Chondrocyte (in vitro differentiated cells): Measurements from ENCODE around the gene C12orf50. TPM values are rescaled to one million over a fixed set of nuclear protein-coding genes. Genes with fewer than 3 reads are reported as not detected.
"Not testable (repeated sequence)": the region's sequence is repeated elsewhere in the genome, so short reads cannot be mapped to it uniquely, and the experiment has no call there.

ENCODE experiments used
- DNase-seq: peaks from one replicate; pipeline ENCODE4 v3.0.0; 2021; ENCODE audit warnings: mixed read lengths, low spot score
- H3K27ac Mint-ChIP-seq: one replicate; pipeline ENCODE4 v1.8.0; 2021; ENCODE audit warnings: mild to moderate bottlenecking, moderate library complexity, mixed read lengths; ENCODE audit not compliant: unreplicated experiment
- H3K27me3 Mint-ChIP-seq: 2 replicates; pipeline ENCODE4 v1.8.0; 2021; ENCODE audit warnings: low read depth, mixed read lengths
- H3K36me3 Mint-ChIP-seq: 2 replicates; pipeline ENCODE4 v1.8.0; 2021; ENCODE audit warnings: low read depth, mixed read lengths
- H3K4me1 Mint-ChIP-seq: 2 replicates; pipeline ENCODE4 v1.8.0; 2021; ENCODE audit warnings: low read depth, mild to moderate bottlenecking, mixed read lengths
- H3K4me3 Mint-ChIP-seq: one replicate; pipeline ENCODE4 v1.8.0; 2021; ENCODE audit warnings: mild to moderate bottlenecking, moderate library complexity, mixed read lengths; ENCODE audit not compliant: unreplicated experiment
- H3K9me3 Mint-ChIP-seq: 2 replicates; pipeline ENCODE4 v1.8.0; 2021; ENCODE audit warnings: low read depth, mixed read lengths
- total RNA-seq: library from RNA; stranded (reverse); gene quantifications from 3 replicates; pipeline ENCODE4 v1.2.1, GENCODE V29; 2021
- TF ChIP-seq, protein P1 (sequence below): fragments of 200-600 bp; sonication (generic); IDR thresholded peaks from 2 replicates; pipeline ENCODE4 v1.5.0; 2021; ENCODE audit warnings: antibody characterized with exemption, mild to moderate bottlenecking, moderate library complexity

Gene C12orf50
- total RNA-seq, 1 donor from 2014 or later = not detected

DNA sequence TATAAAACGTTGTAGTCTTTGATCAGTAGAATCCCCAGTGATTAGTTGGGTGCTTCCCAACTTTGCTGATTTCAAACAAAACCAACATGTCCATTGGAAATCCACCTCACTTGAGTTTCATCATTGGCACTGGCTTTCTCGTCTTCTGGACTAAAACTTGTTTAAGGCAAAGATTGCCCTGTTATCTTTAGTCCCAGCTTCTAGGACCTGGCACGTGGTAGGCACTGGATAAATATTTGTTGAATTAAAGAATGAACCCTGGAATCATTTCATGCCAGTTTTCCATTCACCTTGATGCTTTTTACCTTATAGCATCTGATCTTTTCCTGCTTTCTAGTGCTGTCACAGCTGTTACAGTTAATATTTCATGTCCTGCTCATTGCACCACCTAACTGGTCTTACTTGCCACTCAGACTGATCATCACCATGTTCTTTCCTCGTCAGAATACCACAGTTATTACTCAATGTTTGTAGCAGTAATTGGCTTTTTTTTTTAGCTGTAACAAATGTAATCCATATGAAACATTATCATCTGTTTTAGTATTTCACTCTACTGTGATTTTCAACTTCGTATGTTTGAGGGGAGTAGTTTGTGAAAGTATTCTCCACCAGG, 7.3 kb upstream of the C12orf50 start:
- Mint-ChIP-seq H3K9me3 (no peaks in the 10 kb centered on the region), H3K27me3 (no peaks in the 10 kb centered on the region), H3K4me1 (peaks cover 50% of the 10 kb centered on the region), H3K27ac (peak overlapping the region; percentile 50), H3K36me3 (peaks cover 2% of the 10 kb centered on the region), H3K4me3 (peak overlapping the region; percentile 98)
- TF ChIP-seq, protein P1, sequence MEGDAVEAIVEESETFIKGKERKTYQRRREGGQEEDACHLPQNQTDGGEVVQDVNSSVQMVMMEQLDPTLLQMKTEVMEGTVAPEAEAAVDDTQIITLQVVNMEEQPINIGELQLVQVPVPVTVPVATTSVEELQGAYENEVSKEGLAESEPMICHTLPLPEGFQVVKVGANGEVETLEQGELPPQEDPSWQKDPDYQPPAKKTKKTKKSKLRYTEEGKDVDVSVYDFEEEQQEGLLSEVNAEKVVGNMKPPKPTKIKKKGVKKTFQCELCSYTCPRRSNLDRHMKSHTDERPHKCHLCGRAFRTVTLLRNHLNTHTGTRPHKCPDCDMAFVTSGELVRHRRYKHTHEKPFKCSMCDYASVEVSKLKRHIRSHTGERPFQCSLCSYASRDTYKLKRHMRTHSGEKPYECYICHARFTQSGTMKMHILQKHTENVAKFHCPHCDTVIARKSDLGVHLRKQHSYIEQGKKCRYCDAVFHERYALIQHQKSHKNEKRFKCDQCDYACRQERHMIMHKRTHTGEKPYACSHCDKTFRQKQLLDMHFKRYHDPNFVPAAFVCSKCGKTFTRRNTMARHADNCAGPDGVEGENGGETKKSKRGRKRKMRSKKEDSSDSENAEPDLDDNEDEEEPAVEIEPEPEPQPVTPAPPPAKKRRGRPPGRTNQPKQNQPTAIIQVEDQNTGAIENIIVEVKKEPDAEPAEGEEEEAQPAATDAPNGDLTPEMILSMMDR = no peak
- no peak for DNase-seq

DNA sequence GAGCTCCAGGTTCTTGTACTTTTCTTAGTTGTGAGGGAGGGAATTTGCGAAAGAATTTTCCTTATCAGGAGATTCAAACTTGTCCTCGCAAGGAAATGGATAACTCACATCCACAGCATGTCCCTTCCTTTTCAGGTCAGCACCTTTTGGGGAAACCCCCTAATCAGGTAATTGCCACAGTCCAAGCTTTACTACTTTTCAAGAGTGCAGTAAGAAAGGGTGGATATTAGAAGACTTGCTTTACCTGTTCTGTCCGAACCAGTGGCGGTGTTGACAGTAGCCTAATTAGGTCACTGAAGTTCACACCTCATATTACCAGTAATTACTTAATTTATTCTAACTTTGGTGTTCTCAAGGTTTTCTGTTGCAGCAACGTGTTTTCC, 6.7 kb upstream of the C12orf50 start:
- H3K27ac Mint-ChIP-seq = peak overlapping the region; percentile 50
- no peak for DNase-seq
- peaks cover 2% of the 10 kb centered on the region for H3K36me3 Mint-ChIP-seq
- peak overlapping the region; percentile 98 for H3K4me3 Mint-ChIP-seq
- H3K27me3 Mint-ChIP-seq = no peaks in the 10 kb centered on the region
- TF ChIP-seq, protein P1 = no peak
- H3K4me1 Mint-ChIP-seq = peaks cover 46% of the 10 kb centered on the region
- no peaks in the 10 kb centered on the region for H3K9me3 Mint-ChIP-seq

DNA sequence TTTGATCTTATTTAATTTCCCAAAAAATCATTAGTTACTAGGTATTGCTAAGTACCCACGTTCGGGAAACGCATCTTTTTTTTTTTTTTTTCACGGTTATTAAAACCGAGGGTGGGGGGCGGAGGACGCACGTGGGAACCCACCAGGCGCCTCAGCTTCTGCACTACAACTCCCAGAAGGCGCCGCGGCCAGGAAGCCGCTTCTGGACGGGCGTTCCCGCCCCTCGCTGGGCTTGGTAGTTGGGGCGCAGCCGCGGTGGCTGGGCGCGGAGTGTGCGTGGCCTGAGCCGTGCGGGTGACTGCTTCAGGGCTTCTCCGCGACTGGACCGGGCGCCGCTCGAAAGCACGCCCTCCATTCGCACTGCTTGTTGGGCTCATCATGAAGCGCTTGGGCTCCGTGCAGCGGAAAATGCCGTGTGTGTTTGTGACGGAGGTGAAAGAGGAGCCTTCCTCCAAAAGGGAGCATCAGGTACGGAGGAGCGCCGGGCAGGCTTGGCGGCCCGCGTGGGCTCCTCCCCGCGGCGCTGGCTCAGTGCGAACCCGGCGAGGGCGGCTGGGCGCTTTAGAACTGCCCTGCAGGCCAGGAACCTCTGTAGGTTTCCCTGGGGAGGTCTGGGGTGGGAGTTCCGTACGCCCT, 6.2 kb upstream of the C12orf50 start:
- TF ChIP-seq, protein P1 = peak; percentile 7
- peak; percentile 95 for DNase-seq
- Mint-ChIP-seq H3K9me3 (no peaks in the 10 kb centered on the region), H3K4me1 (peaks cover 41% of the 10 kb centered on the region), H3K27me3 (no peaks in the 10 kb centered on the region), H3K36me3 (peaks cover 2% of the 10 kb centered on the region), H3K4me3 (peak overlapping the region; percentile 98), H3K27ac (peak overlapping the region; percentile 94)

DNA sequence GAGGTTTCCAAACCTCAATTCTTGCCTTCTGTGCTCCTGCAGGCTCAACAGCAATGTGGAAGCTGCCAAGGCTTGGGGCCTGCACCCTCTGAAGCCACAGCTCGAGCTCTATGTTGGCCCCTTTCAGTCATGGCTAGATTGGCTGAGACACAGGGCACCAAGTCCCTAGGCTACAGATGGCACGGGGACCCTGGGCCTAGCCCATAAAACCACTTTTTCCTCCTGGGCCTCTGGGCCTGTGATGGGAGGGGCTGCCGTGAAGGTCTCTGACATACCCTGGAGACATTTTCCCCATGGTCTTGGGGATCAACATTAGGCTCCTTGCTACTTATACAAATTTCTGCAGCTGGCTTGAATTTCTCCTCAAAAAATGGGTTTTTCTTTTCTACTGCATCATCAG, 2.0 kb upstream of the C12orf50 start:
- not testable (repeated sequence) for DNase-seq, H3K4me3 Mint-ChIP-seq, H3K27ac Mint-ChIP-seq

DNA sequence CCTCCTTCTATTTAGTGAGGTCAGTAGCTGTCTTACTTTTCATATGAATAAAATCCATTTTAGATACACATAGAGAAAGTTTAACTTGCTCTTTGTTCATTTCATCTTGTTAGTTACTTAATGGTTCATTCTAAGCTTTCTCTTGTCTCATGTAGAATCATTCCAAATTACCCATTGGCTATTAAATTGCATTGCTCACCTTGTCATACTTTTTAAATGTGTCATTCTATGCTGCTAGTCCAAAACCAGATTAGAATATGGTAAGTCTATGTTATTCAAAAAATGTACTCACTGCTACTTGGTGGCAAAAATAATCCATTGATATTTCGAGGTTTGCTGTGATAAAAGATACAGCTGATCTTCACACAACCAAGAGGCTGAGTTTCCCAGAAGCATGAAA, 3.0 kb downstream of the C12orf50 start:
- Mint-ChIP-seq H3K27ac (no peak overlapping the region), H3K4me1 (no peaks in the 10 kb centered on the region), H3K9me3 (no peaks in the 10 kb centered on the region), H3K36me3 (no peaks in the 10 kb centered on the region), H3K27me3 (peaks cover 7% of the 10 kb centered on the region), H3K4me3 (no peak overlapping the region)
- no peak for DNase-seq
- TF ChIP-seq, protein P1 = no peak

More for the DNA sequence above, 2.0 kb upstream of the C12orf50 start:
- not testable (repeated sequence) for H3K4me1 Mint-ChIP-seq, H3K9me3 Mint-ChIP-seq, H3K27me3 Mint-ChIP-seq, H3K36me3 Mint-ChIP-seq

DNA sequence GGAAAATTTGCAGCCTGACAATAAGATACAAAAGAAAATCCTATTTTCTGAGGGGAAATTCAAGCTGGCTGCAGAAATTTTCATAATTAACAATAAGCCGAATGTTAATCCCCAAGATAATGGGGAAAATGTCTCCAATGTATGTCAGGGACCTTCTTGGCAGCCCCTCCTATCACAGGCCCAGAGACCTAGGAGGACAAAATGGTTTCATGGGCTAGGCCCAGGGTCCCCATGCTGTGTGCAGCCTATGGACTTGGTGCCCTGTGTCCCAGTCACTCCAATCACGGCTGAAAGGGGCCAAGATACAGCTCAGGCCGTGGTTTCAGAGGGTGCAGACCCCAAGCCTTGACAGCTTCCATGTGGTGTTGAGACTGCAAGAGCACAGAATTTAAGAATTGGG, 11.2 kb downstream of the C12orf50 start:
- Mint-ChIP-seq H3K4me1 (peaks cover 3% of the 10 kb centered on the region), H3K9me3 (peaks cover 24% of the 10 kb centered on the region), H3K27me3 (peaks cover 5% of the 10 kb centered on the region), H3K27ac (no peak overlapping the region), H3K4me3 (no peak overlapping the region), H3K36me3 (peaks cover 3% of the 10 kb centered on the region)
- TF ChIP-seq, protein P1 = no peak
- no peak for DNase-seq
